ENCODE results near the gene NBPF14. TPM values are rescaled to one million over a fixed set of nuclear protein-coding genes. Genes with fewer than 3 reads are reported as not detected.

NBPF14 gene
- total RNA-seq, 2 donors from 2014 or later = 21.5 to 29.3 TPM

Other genes starting within 250 kb of the NBPF14 start
- gene PPIAL4G, start 112.7 kb downstream of the NBPF14 start, total RNA-seq = not detected
- 1 to 10 TPM in 1 of 2 donors, not detected in 1; 1.3 TPM for gene NUDT4B, start 152.8 kb upstream of the NBPF14 start, total RNA-seq
- 10 to 100 TPM; 50.6 to 74.1 TPM for gene PDE4DIP, start 248.4 kb upstream of the NBPF14 start, total RNA-seq

Measured in left colon (tissue), 2 donors.